CMK (cell line): ENCODE data around the gene DDR1.
"Not testable (repeated sequence)": the region's sequence is repeated elsewhere in the genome, so short reads cannot be mapped to it uniquely, and the experiment has no call there.

Experiments used
- DNase-seq: peaks from one replicate; pipeline ENCODE4 v3.0.0-alpha.2; 2010; ENCODE audit warnings: low read depth

DDR1 gene

DNA sequence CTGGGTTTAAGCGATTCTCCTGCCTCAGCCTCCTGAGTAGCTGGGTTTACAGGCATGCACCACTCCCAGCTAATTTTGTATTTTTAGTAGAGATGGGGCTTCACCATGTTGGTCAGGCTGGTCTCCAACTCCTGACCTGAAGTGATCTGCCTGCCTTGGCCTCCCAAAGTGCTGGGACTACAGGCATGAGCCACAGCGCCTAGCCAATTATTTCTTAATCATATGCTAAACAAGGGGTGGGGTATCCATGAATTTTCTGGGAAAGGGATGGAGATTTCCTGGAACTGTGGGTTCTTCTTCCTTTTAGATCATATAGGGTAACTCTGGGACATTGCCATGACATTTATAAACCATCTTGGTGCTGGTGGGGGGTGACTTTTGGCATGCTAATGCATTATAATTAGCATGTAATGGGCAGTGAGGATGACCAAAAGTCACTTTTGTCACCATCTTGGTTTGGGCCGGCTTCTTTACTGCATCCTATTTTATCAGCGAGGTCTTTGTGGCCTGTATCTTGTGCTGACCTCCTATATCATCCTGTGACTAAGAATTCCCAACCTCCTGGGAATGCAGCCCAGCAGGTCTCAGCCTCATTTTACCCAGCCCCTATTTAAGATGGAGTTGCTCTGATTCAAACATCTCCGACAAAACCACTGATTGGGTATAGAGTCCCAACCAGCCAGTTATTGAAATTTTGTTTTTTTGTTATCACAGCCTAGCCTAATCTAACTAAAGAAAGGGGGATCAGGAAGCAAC is 29.9 kb upstream of the DDR1 start:
- no peak for DNase-seq

GRCh38 chr6:30855429-30856075 is 28.8 kb upstream of the DDR1 start:
- no peak for DNase-seq

GRCh38 chr6:30857112-30857511 is 27.2 kb upstream of the DDR1 start:
- DNase-seq, result no peak

- no peak for DNase-seq
These were observed 26.8 kb upstream of the DDR1 start for GRCh38 chr6:30857549-30857948.

DNA sequence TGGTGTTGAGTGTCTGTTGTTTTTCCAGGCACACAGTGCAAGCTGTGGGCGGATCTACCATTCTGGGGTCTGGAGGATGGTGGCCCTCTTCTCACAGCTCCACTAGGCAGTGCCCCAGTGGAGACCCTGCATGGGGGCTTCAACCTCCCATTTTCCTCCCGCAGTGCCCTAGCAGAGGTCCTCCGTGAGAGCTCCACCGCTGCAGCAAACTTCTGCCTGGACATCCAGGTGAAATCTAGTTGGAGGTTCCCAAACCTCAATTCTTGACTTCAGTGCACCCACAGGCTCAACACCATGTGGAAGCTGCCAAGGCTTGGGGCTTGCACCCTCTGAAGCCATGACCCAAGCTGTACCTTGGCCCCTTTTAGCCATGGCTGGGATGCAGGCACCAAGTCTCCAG is 24.6 kb upstream of the DDR1 start:
- DNase-seq, result not testable (repeated sequence)

- DNase-seq, result no peak
These were observed 22.9 kb upstream of the DDR1 start for GRCh38 chr6:30861257-30862048.

GRCh38 chr6:30862156-30862875 is 22.0 kb upstream of the DDR1 start:
- no peak for DNase-seq

- no peak for DNase-seq
These were observed 20.0 kb upstream of the DDR1 start for GRCh38 chr6:30864325-30864724.

- not testable (repeated sequence) for DNase-seq
These were observed 15.0 kb upstream of the DDR1 start for GRCh38 chr6:30869241-30869749.

DNA sequence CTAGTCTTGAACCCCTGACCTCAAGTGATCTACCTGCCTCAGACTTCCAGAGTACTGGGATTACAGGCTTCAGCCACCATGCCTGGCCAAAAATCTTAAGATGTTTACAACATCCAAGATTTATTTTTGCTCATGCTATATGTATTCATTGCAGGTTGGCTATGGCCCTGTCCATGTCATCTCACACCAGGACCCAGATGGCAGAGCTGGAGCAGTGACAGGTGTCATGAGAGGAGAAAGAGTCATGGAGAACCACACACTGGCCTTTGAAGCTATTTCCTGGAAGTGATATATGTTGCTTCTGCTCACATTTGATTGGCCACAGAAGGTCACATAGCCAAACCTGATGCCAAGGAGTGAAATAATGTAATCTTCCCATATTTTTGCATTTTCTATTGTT is 13.8 kb upstream of the DDR1 start:
- no peak for DNase-seq

GRCh38 chr6:30871592-30872183 is 12.6 kb upstream of the DDR1 start:
- no peak for DNase-seq

GRCh38 chr6:30873137-30873640 is 11.1 kb upstream of the DDR1 start:
- DNase-seq, result no peak

DNA sequence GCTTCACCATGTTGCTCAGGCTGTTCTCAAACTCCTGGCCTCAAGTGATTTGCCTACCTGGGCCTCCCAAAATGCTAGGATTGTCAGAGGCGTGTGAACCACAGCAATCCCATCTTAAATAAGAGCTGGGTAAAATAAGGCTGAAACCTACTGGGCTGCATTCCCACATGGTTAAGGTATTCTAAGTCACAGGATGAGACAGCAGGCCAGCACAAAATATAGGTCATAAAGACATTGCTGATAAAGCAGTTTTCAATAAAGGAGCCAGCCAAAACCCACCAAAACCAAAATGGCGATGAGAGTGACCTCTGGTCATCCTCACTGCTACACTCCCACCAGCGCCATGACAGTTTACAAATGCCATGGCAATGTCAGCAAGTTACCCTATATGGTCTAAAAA is 10.5 kb upstream of the DDR1 start:
- not testable (repeated sequence) for DNase-seq

DNA sequence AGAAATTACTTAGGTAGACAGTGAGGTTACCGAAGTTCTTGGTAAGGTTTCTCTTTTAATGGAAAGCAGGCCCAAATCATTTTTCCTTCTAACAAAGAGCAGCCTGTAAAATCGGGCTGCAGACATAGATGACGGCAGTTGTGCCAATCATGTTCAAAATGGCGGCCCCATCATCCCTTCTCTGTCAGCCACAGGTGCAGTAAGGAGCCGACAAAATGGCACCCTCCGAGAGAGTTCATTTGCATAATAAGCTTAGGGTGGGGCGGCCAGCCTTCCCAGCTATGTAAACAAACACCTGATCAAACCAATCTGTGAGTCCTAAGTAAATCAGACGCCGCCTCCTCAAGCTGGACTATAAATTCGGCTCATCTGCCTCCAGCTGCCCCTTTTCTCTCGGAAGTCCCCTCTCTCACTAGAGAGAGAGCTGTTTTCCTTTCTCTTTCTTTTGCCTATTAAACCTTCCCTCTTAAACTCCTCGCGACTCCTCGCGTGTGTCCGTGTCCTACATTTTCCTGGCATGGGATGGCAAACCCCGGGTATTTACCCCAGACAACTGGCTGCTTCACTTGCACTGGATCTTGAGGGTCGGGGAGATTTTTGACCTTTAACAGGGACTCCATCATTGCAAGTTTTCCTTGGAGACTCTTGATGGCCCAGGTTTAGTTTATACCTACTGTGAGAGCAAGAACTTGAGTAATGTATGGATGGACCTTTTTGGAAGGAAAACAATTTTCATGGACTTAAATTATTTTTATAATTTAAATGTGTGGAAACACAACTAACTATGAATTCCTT is 8.9 kb upstream of the DDR1 start:
- no peak for DNase-seq

DNA sequence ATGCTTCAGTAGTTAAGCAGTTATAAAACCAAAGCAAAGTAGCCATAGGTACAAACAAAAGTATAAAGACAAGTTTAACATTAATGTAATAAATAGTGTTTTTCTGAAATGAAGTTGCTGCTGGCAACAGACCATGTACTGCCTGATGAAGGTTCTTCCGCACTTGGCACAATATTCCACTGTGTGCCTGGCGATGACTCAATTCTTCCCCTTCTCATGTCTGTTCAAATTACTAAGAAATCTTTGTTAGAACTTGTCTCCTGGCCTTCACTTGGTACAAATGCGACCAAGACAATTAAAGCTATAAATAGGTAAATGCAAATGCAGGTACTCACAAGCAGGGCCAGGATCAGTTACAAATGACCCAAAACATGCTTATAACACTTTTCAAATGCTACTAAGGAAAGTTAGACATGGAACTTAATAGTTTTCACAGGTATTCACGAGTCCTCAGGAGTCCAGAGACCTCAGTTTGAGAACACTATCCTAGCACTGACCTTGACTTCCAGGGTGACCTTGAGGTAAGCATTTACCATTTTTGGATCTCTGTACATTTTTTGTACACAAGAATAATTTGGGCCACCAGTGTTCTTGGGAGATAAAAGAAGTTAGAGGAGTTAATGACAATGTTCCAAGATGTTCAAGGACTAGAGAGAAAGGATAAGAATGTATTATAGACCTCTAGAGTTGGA is 8.1 kb upstream of the DDR1 start:
- DNase-seq, result no peak

DNA sequence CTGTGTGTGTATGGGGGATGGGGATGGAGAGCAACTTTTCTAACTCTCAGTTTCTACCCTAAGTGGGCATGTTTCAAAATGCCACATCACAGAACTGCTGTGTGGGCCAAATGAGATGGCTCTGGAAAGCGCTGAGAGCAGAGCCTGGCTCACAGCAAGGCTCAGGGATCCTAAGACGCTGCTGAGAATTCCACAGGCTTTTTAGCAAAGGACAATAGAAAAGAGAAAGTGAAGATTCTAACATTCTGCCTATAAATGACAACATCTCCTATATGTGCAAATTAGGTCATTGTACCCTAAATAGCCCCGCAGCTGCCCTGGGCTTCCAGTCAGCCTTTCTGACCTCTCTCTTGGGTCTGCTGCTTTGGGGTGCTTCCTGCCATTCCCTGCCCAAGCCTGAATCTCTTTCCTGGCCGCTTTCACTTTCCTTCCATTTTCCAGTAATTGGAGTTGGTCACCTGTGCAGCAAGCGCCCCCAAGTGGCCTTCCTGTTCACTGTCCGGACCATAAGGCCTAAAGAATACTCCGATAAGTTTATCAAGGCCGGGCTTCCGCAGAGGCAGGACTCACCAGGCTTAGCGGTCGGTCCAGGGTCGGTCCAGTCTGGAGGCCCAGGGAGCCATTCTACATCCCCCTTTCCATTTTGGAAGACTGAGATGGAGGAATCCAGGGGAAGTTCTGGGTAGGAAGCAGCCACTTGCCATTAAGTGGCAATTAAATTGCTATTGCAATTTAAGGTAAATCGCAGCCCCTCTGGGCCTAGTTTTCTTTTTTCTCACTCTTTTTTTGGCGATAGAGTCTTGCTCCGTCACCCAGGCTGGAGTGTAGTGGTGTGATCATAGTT is 6.7 kb upstream of the DDR1 start:
- DNase-seq, result peak; percentile 54

DNA sequence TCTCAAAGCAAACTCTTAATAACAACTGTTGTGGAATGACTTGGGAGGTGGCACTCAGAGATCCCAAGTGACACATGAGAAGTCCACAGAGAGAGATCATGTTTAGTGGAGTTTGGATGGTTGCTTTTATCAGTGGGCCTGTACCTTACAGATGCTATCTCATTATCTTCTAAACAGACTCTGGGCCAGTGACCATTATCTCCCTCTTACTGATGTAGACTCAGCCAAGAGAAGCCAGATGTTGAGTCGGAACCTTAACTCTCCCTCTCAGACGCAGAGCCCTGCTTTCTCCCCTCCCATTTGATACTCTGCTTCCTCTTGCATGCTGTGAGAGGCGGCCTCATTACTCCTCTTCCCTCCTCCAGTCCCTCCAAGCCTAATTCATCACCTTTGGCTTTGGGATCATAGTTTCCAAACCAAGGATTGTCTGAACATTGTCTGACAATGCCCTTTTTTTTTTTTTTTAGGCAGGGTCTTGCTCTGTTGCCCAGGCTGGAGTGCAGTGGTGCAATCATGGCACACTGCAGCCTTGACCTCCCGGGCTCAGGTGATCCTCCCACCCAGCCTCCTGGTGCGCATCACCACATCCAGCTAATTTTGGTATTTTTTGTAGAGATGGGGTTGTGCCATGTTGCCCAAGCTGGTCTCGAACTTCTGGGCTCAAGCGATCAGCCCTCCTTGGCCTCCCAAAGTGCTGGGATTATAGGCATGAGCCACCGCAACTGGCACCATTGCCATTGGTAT is 4.5 kb upstream of the DDR1 start:
- DNase-seq, result no peak

DNA sequence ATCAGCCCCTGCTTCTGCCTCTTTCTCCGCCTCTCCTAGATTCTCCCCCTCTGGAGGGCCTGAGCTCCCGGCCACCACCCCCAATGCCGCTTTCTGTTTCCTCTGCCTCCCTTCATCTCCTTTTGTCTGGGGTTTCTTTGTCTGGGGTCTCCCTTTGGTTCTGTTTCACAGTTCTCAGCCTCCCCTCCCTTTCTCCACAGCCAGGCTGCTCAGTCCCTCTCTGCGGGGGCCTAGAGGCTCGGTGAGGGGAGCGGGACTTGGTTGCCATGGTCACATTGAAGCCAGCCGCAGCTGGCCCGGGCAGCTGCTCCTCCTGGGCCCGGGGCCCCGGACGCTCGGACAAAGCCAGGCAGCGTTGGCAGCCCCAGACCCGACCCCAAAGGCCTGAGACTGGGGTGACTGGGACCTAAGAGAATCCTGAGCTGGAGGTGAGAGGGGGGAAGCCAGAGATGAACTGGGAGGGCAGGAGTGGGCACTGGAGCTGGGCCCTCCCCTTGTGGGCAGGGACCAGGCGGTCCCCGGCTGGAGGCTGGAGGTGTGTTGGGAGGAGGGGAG is 3.5 kb upstream of the DDR1 start:
- no peak for DNase-seq
